HL-60 (cell line): Measurements from ENCODE around the gene TUT1.

Experiments
- DNase-seq, 2 experiments: peaks; one replicate each; pipeline ENCODE4 v3.0.0-alpha.2; 2010 to 2020; ENCODE audit warnings: low read depth in 1 of 2, low spot score in 1 of 2
- H3K27ac ChIP-seq: fragments of 250-450 bp; sonication (Bioruptor Pico); replicated peaks from 2 replicates; pipeline ENCODE4 v1.5.1; 2020; ENCODE audit warnings: mild to moderate bottlenecking, moderate library complexity
- H3K27me3 ChIP-seq: fragments of 250-450 bp; sonication (Bioruptor Pico); 2 replicates; pipeline ENCODE4 v1.5.1; 2021; ENCODE audit warnings: mild to moderate bottlenecking, moderate library complexity; ENCODE audit not compliant: insufficient read depth, poor library complexity, severe bottlenecking
- H3K4me3 ChIP-seq: replicated peaks from 2 replicates; pipeline ENCODE4 v1.5.1; 2011; ENCODE audit warnings: mild to moderate bottlenecking, control low read depth, low read length; ENCODE audit not compliant: insufficient read depth
- GABPA ChIP-seq: IDR thresholded peaks from 2 replicates; pipeline ENCODE4 v1.6.1; 2012; ENCODE audit warnings: low read depth
- POLR2AphosphoS5 ChIP-seq: IDR thresholded peaks from 2 replicates; pipeline ENCODE4 v1.6.1; 2012; ENCODE audit warnings: low read depth
- SPI1 ChIP-seq: IDR thresholded peaks from 2 replicates; pipeline ENCODE4 v1.6.1; 2012; ENCODE audit warnings: low read depth, mild to moderate bottlenecking, borderline replicate concordance
- TF ChIP-seq, protein P1 (sequence below): IDR thresholded peaks from 2 replicates; pipeline ENCODE4 v1.6.1; 2012; ENCODE audit warnings: low read depth; ENCODE audit not compliant: insufficient replicate concordance
- TF ChIP-seq, protein P2 (sequence below): IDR thresholded peaks from one replicate; pipeline ENCODE4 v1.5.1; 2011; ENCODE audit warnings: low read length, control low read depth, inconsistent platforms; ENCODE audit not compliant: insufficient read depth

The TUT1 gene

DNA sequence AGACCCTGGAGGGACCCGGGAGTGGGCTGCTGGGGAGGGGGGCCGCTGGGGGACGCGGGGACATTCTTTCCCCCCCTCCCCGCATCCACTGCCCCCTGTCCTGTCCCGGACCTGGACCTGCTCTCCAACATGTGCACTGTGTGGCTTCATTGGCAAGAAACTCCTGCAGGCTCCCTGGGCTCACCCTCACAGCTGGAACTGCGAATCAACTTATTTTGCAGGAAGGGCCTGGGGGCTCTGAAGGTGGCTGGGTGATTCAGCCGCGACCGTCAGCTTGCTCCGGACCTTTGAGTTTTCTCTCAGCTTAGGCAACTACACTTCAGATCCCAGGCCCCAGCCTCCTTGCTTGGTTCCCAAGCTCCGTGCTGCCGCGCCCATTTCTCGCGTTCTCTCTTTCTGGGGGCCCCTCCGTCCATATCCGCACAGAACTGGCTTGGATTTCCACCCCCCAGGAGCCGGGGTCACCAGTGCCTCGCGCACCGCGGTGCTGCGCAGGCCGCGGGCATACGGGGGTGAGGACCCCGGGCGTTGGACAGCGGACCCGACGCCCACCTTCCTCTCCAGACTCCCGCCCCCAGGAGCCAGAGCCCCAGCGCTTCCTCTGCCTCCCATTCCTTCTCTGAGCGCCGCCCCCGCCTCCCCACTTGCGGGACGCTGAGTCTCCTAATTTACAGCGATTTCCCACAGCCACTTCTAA is 44.2 kb downstream of the TUT1 start:
- DNase-seq, result no peak
- H3K27ac ChIP-seq, result no peak overlapping the region

DNA sequence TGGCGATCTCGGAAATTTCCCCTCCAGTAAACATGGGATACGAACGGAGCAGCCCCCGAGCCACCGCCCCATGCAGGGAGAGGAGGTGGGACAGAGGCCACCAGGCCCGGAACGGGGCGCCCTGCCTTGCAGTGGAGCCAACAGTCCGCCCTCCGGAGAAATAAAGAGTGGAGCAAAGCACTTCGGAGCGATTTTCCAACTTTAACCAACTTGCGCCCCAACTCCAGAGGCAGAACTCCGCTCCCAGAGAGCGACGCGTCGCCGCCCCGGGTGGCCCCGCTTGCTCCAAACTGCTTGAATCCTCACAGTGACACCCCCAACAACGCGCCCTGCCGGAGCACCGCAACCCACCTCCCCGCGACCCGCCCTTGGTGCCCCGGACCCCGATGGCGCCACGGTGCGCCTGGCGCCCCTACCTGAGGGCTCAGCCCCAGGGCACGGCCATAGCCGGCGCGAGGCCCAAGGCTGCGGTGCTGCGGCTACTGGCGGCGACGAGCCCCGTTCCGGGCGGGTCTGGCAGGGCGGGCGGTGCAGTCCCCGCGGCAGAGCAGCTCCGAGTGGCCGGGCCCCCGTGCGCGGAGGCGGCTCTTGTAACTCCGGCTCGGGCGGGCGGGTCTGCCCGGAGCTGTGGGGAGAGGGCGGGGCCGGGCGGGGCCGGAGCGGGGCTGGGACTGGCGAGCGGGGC is 44.9 kb downstream of the TUT1 start, which contains the start of gene AHNAK:
Gene AHNAK (minus strand): TSS at position 563 of the 685 bp plus-strand sequence. CDS start 10,708 bp downstream, outside the sequence.
- peak within 1 kb of the TSS; percentile 65 for H3K4me3 ChIP-seq
- TF ChIP-seq GABPA, result no peak
- TF ChIP-seq SPI1, result no peak
- peak; percentile 52; the same call in 1 of the 2 replicates for TF ChIP-seq POLR2AphosphoS5
- H3K27me3 ChIP-seq, result no peaks in the 10 kb centered on the region
- DNase-seq, result peak; percentile 71 to 73
- H3K27ac ChIP-seq, result peak within 1 kb of the TSS; percentile 62

More for the DNA sequence above, 44.2 kb downstream of the TUT1 start:
- peak overlapping the region; percentile 65 for H3K4me3 ChIP-seq
- TF ChIP-seq GABPA, result no peak
- TF ChIP-seq, protein P1, sequence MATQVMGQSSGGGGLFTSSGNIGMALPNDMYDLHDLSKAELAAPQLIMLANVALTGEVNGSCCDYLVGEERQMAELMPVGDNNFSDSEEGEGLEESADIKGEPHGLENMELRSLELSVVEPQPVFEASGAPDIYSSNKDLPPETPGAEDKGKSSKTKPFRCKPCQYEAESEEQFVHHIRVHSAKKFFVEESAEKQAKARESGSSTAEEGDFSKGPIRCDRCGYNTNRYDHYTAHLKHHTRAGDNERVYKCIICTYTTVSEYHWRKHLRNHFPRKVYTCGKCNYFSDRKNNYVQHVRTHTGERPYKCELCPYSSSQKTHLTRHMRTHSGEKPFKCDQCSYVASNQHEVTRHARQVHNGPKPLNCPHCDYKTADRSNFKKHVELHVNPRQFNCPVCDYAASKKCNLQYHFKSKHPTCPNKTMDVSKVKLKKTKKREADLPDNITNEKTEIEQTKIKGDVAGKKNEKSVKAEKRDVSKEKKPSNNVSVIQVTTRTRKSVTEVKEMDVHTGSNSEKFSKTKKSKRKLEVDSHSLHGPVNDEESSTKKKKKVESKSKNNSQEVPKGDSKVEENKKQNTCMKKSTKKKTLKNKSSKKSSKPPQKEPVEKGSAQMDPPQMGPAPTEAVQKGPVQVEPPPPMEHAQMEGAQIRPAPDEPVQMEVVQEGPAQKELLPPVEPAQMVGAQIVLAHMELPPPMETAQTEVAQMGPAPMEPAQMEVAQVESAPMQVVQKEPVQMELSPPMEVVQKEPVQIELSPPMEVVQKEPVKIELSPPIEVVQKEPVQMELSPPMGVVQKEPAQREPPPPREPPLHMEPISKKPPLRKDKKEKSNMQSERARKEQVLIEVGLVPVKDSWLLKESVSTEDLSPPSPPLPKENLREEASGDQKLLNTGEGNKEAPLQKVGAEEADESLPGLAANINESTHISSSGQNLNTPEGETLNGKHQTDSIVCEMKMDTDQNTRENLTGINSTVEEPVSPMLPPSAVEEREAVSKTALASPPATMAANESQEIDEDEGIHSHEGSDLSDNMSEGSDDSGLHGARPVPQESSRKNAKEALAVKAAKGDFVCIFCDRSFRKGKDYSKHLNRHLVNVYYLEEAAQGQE, result no peak
- no peak for TF ChIP-seq SPI1
- no peak for TF ChIP-seq POLR2AphosphoS5
- TF ChIP-seq, protein P2, sequence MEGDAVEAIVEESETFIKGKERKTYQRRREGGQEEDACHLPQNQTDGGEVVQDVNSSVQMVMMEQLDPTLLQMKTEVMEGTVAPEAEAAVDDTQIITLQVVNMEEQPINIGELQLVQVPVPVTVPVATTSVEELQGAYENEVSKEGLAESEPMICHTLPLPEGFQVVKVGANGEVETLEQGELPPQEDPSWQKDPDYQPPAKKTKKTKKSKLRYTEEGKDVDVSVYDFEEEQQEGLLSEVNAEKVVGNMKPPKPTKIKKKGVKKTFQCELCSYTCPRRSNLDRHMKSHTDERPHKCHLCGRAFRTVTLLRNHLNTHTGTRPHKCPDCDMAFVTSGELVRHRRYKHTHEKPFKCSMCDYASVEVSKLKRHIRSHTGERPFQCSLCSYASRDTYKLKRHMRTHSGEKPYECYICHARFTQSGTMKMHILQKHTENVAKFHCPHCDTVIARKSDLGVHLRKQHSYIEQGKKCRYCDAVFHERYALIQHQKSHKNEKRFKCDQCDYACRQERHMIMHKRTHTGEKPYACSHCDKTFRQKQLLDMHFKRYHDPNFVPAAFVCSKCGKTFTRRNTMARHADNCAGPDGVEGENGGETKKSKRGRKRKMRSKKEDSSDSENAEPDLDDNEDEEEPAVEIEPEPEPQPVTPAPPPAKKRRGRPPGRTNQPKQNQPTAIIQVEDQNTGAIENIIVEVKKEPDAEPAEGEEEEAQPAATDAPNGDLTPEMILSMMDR, result no peak
- H3K27me3 ChIP-seq, result no peaks in the 10 kb centered on the region

DNA sequence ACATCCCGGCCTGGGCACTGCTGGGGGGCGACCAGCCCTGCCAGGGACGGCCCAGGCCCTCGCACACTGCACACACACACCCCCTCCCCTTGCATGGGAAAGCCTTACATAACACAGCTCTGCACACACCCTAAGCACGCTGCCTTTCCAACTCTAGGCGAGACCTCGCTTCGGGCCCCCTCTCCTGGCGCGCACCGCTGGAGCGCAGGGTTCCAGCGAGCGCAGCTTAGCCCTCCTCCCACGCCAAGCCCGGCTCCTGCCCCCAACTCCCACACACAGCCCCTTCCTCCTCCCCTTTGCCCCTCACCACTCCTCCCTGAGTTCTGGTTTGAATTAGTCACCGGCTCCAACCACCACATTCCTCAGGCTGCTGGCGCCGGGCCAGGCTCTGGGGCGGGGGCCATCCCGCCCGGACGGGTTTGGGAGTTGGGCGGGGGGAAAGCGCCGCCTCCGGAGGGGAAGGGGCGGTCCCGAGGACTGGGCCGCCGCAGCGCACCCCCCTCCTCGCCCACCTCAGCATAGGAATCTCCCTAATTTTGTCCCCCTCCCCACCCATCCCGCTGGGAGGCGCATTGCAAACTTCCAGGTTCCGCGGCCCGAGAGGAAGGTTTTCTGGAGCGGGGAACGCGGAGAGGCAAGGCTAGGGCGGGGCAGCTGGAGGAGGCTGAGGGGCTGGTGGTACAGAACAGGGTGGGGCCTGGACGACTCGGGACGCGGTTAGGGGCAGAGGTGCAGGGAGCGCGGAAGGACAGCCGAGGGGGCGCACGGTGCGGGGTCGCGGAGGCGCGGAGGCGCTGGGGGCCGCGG is 45.7 kb downstream of the TUT1 start:
- TF ChIP-seq SPI1 (no peak), POLR2AphosphoS5 (peak; percentile 84)
- TF ChIP-seq, protein P1, result no peak
- Histone ChIP-seq H3K4me3 (peak overlapping the region; percentile 65), H3K27ac (peak overlapping the region; percentile 62), H3K27me3 (no peaks in the 10 kb centered on the region)
- DNase-seq, result peak; percentile 77 to 95

DNA sequence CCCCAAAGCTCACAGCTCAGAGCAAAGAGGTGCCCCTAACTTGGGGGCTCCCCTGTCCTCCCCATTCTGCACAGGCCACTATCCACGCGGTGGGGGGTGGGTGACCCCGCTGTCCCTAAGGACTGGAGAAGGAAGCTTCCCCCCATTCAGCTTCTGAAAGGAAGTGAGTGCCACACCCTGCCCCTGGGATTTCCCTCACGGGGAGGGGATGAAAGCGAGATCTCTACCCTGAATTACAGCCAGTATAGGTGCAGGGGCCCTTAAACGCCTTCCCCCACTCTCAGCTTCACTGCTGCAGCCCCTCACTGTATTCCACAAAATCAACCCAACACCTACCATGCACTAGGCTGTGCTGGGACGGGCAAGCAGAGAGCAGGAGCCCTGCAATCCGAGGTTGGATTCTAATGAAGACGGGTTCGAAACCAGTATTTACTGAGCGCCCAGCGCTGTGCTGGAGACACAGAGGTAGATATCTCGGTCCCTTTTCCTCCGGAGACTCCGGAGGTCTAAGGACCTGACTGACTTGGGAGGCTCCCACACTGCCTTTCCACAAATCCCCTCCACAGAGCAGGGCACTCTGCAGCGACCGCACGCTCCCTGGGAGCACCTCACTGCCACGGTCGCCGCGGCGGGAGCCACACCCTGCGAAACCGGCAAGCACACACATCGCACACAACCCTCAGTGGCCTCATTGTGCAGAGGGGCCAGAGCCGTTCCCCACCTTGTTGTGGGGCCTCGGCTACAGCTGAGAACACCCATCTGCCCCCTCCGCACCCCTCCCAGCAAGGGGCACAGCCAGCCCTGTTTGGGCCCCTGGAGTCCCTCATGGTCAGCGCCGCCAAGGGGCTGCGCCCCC is 46.5 kb downstream of the TUT1 start:
- DNase-seq, result peak in 1 of 2 experiments; percentile 22
- TF ChIP-seq GABPA, result no peak
- no peak for TF ChIP-seq POLR2AphosphoS5
- TF ChIP-seq, protein P2, result no peak
- TF ChIP-seq, protein P1, result no peak
- TF ChIP-seq SPI1, result no peak
- H3K4me3 ChIP-seq, result peak overlapping the region; percentile 65
- no peaks in the 10 kb centered on the region for H3K27me3 ChIP-seq
- H3K27ac ChIP-seq, result peak overlapping the region; percentile 62
